GM13976 (cell line): ENCODE results near the gene EVPLL.
"Not testable (repeated sequence)": the region's sequence is repeated elsewhere in the genome, so short reads cannot be mapped to it uniquely, and the experiment has no call there.

Source experiments
- DNase-seq: peaks from one replicate; pipeline ENCODE4 v3.0.0; 2012; ENCODE audit warnings: low spot score
- in situ Hi-C: fragments of 300-500 bp; cut with MboI; formaldehyde crosslinking; loops from one replicate; pipeline ENCODE4 v1.12.0; 2022; ENCODE audit warnings: low sequenced_read_pairs, mixed read lengths, inconsistent platforms; ENCODE audit not compliant: unreplicated experiment
- TF ChIP-seq, protein P1 (sequence below): IDR thresholded peaks from 2 replicates; pipeline ENCODE4 v1.5.1; 2012; ENCODE audit warnings: borderline replicate concordance, mild to moderate bottlenecking; ENCODE audit not compliant: insufficient read depth; ENCODE audit errors: extremely low read depth, missing control alignments, control extremely low read depth

Gene EVPLL

DNA sequence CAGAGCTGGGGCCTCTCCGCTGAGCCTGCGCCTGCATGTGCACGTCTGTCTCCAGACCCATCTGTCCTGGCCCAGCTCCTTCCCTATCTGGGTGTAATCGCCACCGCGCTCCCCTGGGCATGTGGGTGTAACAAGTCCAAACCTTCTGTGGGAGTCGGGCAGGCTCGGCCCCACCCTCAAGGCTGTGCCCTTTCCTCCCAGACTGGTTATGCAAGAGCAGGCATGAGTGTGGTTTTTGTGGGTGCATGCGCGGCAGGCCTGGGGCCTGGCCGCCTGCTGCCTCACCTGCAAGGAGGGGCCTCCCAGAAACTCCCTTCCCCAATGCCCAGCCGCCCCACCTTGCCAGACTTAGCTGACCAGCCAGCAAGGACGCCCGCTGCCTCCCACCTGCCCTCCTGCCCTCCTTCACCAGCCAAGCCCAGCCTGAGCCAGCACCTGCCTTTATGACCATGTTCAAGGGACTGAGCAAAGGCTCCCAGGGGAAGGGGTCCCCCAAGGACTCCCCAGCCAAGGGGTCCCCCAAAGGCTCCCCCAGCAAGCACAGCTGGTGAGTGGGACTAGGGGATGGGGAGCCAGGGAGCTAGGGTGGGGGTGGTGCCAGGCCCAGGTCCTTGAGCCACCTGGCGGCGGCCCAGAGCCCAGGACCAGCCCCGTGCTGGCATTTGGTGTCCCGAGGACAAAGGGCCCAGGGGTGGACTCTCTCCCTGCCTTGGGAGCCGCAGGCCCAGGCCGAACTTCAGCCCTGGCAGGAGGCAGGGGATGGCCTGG lies at the start of gene EVPLL:
Gene EVPLL, plus strand, starts transcription at position 342 of the 768 bp plus-strand sequence. CDS start 3,160 bp downstream, outside the sequence.
- in situ Hi-C loops: no loop called here
- peak; percentile 12 for DNase-seq
- TF ChIP-seq, protein P1, sequence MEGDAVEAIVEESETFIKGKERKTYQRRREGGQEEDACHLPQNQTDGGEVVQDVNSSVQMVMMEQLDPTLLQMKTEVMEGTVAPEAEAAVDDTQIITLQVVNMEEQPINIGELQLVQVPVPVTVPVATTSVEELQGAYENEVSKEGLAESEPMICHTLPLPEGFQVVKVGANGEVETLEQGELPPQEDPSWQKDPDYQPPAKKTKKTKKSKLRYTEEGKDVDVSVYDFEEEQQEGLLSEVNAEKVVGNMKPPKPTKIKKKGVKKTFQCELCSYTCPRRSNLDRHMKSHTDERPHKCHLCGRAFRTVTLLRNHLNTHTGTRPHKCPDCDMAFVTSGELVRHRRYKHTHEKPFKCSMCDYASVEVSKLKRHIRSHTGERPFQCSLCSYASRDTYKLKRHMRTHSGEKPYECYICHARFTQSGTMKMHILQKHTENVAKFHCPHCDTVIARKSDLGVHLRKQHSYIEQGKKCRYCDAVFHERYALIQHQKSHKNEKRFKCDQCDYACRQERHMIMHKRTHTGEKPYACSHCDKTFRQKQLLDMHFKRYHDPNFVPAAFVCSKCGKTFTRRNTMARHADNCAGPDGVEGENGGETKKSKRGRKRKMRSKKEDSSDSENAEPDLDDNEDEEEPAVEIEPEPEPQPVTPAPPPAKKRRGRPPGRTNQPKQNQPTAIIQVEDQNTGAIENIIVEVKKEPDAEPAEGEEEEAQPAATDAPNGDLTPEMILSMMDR: no peak

DNA sequence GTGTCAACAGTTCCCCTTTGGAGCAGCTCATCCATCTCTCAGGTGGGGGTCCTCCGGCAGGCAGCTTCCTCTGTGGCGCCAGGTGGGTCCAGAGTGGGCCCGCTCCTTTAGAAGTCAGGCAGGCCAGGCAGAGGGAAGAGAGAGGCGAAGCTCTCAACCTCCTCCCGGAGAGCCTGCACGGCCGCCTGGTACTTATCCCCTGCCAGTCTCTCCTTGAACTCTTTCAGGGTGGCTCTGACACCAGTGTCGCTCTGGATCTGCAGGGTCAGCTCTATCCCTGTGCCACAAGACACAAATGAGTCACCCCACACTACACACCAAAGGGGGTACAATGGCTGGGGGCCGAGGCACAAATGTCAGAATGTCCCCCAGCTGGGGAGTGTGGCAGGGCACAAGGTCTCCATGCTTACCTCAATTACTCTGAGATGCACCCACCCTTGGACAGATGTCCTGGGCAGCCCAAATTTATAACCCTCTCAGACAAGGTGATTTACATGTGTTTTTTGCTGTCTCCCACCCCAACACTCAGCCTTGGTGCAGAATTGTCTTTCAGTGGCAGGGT lies 48.9 kb upstream of the EVPLL start:
- TF ChIP-seq, protein P1: no peak
- DNase-seq: no peak
- in situ Hi-C loops: no loop called here

DNA sequence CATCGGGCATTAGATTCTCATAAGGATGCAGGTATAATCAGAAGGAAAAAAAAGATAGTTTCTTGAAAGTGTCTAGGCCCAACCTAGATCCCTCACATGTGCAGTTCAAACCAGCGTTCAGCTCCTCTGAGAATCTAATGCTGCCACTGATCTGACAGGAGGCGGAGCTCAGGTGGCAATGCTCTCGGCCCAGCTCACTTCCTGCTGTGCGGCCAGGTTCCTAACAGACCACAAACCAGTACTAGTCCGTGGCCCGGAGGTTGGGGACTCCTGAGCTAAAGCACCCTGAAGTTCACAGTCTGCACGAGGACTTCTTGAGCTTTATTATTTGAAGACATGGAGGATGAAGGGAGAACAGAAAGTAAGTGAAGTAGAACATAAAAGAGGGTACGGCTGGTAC lies 45.7 kb upstream of the EVPLL start:
- in situ Hi-C loops: no loop called here
- TF ChIP-seq, protein P1: no peak
- DNase-seq: no peak

DNA sequence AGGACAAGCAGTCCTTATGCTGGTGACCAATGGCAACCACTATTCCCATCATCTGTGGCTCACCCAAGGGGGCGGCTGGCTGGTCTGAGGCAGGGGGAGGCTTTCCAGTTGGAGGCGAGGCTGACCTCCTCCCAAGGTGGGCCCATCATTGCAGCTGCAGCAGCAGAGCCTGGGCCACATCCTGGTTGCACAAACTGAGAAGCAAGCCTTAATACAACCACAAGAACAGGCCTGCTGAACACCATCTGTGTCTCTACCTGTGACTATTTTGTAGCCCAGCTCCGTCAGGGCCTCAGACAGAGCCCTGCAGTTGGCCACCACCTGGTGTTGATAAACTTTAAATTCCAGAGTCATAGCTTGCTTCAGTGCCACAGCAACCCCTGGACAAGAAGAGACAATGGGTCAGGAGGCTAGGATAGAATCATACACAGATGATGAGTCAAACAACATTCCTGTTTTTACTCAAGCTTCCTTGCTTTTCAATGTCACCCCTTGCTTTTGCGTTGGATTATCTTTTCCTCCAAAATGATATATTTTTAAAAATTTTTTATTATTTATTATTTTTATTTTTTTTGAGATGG lies 44.6 kb upstream of the EVPLL start:
- no peak for DNase-seq
- in situ Hi-C loops: no loop called here
- TF ChIP-seq, protein P1: no peak

DNA sequence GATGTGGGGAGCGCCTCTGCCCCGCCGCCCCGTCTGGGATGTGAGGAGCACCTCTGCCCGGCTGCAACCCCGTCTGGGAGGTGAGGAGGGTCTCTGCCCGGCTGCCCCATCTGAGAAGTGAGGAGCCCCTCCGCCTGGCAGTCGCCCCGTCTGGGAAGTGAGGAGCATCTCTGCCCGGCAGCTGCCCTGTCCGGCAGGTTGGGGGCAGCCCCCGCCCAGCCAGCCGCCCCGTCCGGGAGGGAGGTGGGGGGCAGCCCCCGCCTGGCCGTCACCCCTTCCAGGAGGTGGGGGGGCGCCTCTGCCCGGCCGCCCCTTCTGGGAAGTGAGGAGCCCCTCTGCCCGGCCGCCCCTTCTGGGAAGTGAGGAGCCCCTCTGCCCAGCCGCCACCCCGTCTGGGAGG lies 39.4 kb upstream of the EVPLL start:
- in situ Hi-C loops, DNase-seq: not testable (repeated sequence)

DNA sequence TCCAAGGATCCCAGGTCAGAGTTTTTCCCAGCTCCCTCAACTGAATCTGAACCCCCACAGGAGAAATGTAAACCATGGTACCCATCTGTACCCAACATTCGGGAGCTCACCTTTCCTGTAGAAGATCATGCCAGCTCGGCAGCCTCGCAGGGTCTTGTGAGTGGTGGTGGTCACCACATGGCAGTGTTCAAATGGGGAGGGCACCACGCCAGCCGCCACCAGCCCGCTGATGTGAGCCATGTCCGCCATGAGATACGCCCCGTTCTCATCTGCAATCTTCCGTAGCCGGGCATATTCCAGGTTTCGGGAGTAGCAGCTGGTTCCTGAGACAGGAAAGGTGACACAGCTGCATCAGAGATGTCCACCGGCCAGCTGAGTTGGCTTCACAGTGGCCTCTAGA lies 37.6 kb upstream of the EVPLL start:
- TF ChIP-seq, protein P1: no peak
- in situ Hi-C loops: no loop called here
- no peak for DNase-seq

DNA sequence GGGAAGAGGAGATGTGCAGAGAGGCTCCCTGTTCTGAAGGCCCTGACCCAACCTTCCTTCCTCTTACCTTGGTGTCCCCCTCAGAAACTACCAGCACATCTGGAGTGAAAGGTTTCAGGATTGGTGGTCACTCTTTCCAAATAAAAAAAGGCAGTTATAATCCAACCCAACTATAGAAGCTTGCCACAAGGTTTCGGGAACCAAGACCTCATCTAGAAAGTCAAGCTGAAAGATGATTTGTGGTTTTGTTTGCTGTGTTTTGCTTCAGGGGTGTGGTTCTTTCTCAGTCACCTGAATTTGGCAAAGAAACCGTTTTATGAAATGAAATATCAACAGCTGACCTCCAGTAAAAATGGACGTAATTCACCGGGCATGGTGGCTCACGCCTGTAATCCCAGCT lies 33.6 kb upstream of the EVPLL start:
- no peak for DNase-seq
- TF ChIP-seq, protein P1: no peak
- in situ Hi-C loops: no loop called here
